Adipocyte (in vitro differentiated cells): Measurements from ENCODE around the gene ASPA.
"Not testable (repeated sequence)": the region's sequence is repeated elsewhere in the genome, so short reads cannot be mapped to it uniquely, and the experiment has no call there.

Experiments used
- DNase-seq: peaks from one replicate; pipeline ENCODE4 v3.0.0-alpha.2; 2015; ENCODE audit warnings: low read depth
- H3K27me3 ChIP-seq: replicated peaks from 2 replicates; pipeline ENCODE4 v1.7.0; 2013; ENCODE audit warnings: mild to moderate bottlenecking, low read length, moderate library complexity; ENCODE audit not compliant: control insufficient read depth, insufficient read depth
- H3K36me3 ChIP-seq: 2 replicates; pipeline ENCODE4 v1.7.0; 2013; ENCODE audit warnings: low read length, mild to moderate bottlenecking, moderate library complexity; ENCODE audit not compliant: control insufficient read depth, insufficient read depth, severe bottlenecking
- H3K4me1 ChIP-seq: 2 replicates; pipeline ENCODE4 v1.7.0; 2013; ENCODE audit warnings: mild to moderate bottlenecking, low read length, moderate library complexity; ENCODE audit not compliant: control insufficient read depth, insufficient read depth
- H3K4me3 ChIP-seq: 2 replicates; pipeline ENCODE4 v1.7.0; 2013; ENCODE audit warnings: mild to moderate bottlenecking, low read length, moderate library complexity
- H3K9ac ChIP-seq: 2 replicates; pipeline ENCODE4 v1.7.0; 2013; ENCODE audit warnings: mild to moderate bottlenecking, low read length, moderate library complexity
- H3K9me3 ChIP-seq: 2 replicates; pipeline ENCODE4 v1.7.0; 2013; ENCODE audit warnings: mild to moderate bottlenecking, low read length, moderate library complexity; ENCODE audit not compliant: control insufficient read depth

ASPA gene

DNA sequence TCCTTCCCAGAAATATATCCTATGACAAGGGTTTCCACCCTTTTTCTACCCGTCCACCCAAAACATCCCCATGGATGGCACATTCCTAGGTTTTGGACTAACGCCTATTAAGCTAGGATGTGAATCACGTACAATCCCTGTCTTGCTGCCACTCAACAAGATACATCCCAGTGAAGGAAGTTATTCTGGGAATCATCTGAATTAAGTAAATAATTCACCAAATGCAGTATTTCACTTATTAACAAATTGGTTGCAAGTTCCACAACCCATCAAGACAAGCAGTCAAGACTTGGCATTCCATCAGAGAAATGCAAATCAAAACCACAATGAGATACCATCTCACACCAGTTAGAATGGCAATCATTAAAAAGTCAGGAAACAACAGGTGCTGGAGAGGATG lies 32.1 kb downstream of the ASPA start:
- Histone ChIP-seq H3K27me3 (no peaks in the 10 kb centered on the region), H3K36me3 (no peaks in the 10 kb centered on the region), H3K9me3 (no peaks in the 10 kb centered on the region), H3K4me1 (peaks cover 21% of the 10 kb centered on the region), H3K9ac (no peak overlapping the region), H3K4me3 (no peak overlapping the region)
- DNase-seq, result no peak

DNA sequence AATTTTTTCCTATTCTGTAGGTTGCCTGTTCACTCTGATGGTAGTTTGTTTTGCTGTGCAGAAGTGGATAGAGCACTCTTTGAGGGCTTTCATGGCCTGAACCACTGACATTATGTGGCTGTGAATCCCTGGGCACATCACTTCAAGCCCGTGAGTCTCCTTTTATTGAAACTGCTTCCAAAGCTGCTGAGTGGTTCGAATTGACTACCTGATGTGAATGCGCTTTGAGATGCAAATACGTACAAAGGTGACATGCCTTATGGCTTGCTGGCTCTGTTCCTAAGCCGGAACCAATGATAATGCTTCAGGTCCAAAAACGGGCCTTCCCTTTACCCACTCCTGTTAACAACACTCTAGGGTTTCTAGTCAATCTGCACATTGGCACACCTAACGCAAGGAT lies 34.3 kb downstream of the ASPA start:
- no peaks in the 10 kb centered on the region for H3K9me3 ChIP-seq
- no peak overlapping the region for H3K4me3 ChIP-seq
- H3K36me3 ChIP-seq, result peaks cover 3% of the 10 kb centered on the region
- H3K9ac ChIP-seq, result no peak overlapping the region
- H3K27me3 ChIP-seq, result no peaks in the 10 kb centered on the region
- peaks cover 28% of the 10 kb centered on the region for H3K4me1 ChIP-seq
- no peak for DNase-seq

DNA sequence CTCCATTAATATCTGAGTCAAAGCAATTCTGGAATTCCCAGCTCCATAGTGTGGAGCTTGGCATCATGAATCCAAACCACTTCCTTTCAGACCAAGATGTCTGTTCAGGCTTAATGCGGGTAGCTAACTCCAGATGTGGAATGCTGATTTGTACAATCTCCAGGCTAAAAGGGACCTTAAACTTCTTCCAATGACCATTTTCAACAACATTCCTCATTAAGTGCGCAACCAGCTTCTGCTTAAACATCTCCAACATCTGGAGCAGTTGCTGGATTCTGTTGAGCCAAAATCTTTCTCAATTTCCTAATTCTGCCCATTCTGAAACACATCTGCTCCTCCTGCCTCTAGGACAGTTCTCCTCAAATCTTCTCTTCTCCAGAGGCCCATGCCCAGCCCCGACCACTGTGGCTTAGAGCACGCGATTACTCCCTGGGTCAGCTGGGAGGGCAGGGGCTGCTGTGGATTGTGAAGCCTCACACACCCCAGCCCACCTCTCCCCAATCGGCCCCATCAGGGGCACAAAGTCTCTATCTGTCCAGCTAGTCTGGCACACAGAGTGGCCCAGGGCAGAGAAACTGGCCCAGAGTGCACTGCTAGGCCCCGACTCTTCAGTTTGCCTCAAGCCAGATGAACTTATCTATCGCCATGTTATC lies 36.2 kb downstream of the ASPA start:
- no peaks in the 10 kb centered on the region for H3K27me3 ChIP-seq
- peak overlapping the region; percentile 82 for H3K9ac ChIP-seq
- peak overlapping the region; percentile 42 for H3K4me3 ChIP-seq
- H3K36me3 ChIP-seq, result peaks cover 6% of the 10 kb centered on the region
- peak; percentile 1 for DNase-seq
- no peaks in the 10 kb centered on the region for H3K9me3 ChIP-seq
- peaks cover 28% of the 10 kb centered on the region for H3K4me1 ChIP-seq

- DNase-seq, result peak; percentile 52
- H3K9me3 ChIP-seq, result no peaks in the 10 kb centered on the region
- peak overlapping the region; percentile 42 for H3K4me3 ChIP-seq
- H3K27me3 ChIP-seq, result no peaks in the 10 kb centered on the region
- peaks cover 28% of the 10 kb centered on the region for H3K4me1 ChIP-seq
- peak overlapping the region; percentile 82 for H3K9ac ChIP-seq
- H3K36me3 ChIP-seq, result peaks cover 6% of the 10 kb centered on the region
Observed at GRCh38 chr17:3512505-3513171, 36.8 kb downstream of the ASPA start.

GRCh38 chr17:3513305-3514035 lies 37.7 kb downstream of the ASPA start:
- no peaks in the 10 kb centered on the region for H3K27me3 ChIP-seq
- peaks cover 28% of the 10 kb centered on the region for H3K4me1 ChIP-seq

DNA sequence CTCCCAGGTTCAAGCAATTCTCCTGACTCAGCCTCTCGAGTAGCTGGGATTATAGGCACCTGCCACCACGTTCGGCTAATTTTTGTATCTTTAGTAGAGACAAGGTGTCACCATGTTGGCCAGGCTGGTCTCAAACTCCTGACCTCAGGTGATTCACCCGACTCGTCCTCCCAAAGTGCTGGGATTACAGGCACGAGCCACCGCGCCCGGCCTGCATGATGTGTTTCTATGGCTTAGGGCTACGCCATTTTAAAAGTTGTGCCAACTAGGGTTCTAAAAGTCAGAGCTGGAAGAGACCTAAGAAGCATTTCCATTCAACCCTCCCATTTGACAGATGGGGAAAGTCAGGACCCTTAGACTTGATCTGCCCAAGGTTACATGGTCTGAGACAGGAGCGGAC lies 38.4 kb downstream of the ASPA start:
- peaks cover 28% of the 10 kb centered on the region for H3K4me1 ChIP-seq
- DNase-seq, H3K27me3 ChIP-seq: not testable (repeated sequence)

More at GRCh38 chr17:3513305-3514035, 37.7 kb downstream of the ASPA start:
- Histone ChIP-seq H3K9ac (peak overlapping the region; percentile 82), H3K9me3 (no peaks in the 10 kb centered on the region), H3K4me3 (peak overlapping the region; percentile 42), H3K36me3 (peaks cover 13% of the 10 kb centered on the region)
- no peak for DNase-seq

DNA sequence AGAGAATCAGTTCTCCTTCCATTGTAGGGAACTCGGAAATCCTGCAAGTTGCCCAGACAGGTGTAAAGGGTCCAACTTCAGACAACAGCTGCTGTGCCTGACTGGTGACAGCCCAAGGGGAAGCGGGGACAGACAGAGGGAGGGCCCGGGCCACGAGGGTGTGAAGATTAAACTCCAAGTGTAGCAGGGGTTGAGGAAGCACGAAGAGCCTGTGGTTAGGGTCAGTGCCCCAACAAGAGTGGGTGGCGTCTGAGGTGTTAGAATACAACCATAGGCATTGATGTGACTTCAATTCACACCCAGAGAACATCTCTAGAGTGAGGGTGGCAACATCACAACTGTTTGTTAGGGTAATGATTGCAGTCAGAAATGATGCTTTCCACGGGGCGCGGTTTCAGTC lies 39.1 kb downstream of the ASPA start:
- Histone ChIP-seq H3K9ac (no peak overlapping the region), H3K9me3 (no peaks in the 10 kb centered on the region), H3K36me3 (peaks cover 27% of the 10 kb centered on the region), H3K4me1 (peaks cover 28% of the 10 kb centered on the region), H3K4me3 (no peak overlapping the region), H3K27me3 (no peaks in the 10 kb centered on the region)
- no peak for DNase-seq

More for the DNA sequence above, 38.4 kb downstream of the ASPA start:
- peaks cover 20% of the 10 kb centered on the region for H3K36me3 ChIP-seq
- H3K9ac ChIP-seq, H3K9me3 ChIP-seq, H3K4me3 ChIP-seq: not testable (repeated sequence)

GRCh38 chr17:3519472-3519871 lies 43.7 kb downstream of the ASPA start:
- not testable (repeated sequence) for H3K4me1 ChIP-seq, H3K9me3 ChIP-seq, H3K27me3 ChIP-seq, H3K4me3 ChIP-seq, DNase-seq, H3K9ac ChIP-seq
- peaks cover 38% of the 10 kb centered on the region for H3K36me3 ChIP-seq

GRCh38 chr17:3524024-3524423 lies 48.2 kb downstream of the ASPA start:
- no peaks in the 10 kb centered on the region for H3K9me3 ChIP-seq
- DNase-seq, result no peak
- no peak overlapping the region for H3K9ac ChIP-seq
- no peak overlapping the region for H3K4me3 ChIP-seq
- H3K36me3 ChIP-seq, result peaks cover 19% of the 10 kb centered on the region
- H3K4me1 ChIP-seq, result peaks cover 9% of the 10 kb centered on the region
- no peaks in the 10 kb centered on the region for H3K27me3 ChIP-seq

DNA sequence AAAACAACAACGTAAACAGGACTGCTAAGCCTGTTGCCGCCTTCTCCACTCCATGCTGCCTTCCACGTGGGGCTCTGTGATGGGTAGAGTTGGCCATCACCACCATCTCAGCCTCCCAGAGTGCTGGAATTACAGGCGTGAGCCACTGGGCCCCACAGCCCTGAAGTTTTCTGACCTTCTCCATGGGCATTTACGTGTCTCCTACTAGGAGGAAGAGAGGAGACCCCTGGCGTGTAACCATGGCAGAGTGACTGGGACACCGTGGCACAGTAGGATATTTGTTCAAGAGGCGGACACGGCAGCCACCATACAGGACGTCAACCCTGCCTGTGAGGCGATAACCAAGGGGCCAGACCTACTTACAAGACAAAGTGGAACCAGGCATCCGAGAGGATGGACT lies 50.7 kb downstream of the ASPA start:
- Histone ChIP-seq H3K9ac (no peak overlapping the region), H3K4me3 (no peak overlapping the region), H3K27me3 (no peaks in the 10 kb centered on the region), H3K36me3 (peaks cover 6% of the 10 kb centered on the region), H3K4me1 (peaks cover 29% of the 10 kb centered on the region), H3K9me3 (no peaks in the 10 kb centered on the region)
- DNase-seq, result no peak

- Histone ChIP-seq H3K9me3 (no peaks in the 10 kb centered on the region), H3K9ac (no peak overlapping the region), H3K27me3 (no peaks in the 10 kb centered on the region), H3K4me1 (peaks cover 29% of the 10 kb centered on the region), H3K36me3 (peaks cover 6% of the 10 kb centered on the region), H3K4me3 (no peak overlapping the region)
- no peak for DNase-seq
Observed at GRCh38 chr17:3526971-3527370, 51.2 kb downstream of the ASPA start.
